AG09309 (cell line): ENCODE data around the gene AATK.

Experiments used
- DNase-seq: peaks from one replicate; pipeline ENCODE4 v3.0.0-alpha.2; 2010; ENCODE audit warnings: low read depth
- H3K4me3 ChIP-seq: 2 replicates; pipeline ENCODE4 v1.5.1; 2011; ENCODE audit warnings: mild to moderate bottlenecking, low read depth, low read length, moderate library complexity; ENCODE audit not compliant: control insufficient read depth
- TF ChIP-seq, protein P1 (sequence below): IDR thresholded peaks from 2 replicates; pipeline ENCODE4 v1.5.1; 2011; ENCODE audit warnings: mild to moderate bottlenecking, low read depth, low read length, inconsistent platforms; ENCODE audit not compliant: insufficient read depth, control insufficient read depth; ENCODE audit errors: missing control alignments

AATK gene

DNA sequence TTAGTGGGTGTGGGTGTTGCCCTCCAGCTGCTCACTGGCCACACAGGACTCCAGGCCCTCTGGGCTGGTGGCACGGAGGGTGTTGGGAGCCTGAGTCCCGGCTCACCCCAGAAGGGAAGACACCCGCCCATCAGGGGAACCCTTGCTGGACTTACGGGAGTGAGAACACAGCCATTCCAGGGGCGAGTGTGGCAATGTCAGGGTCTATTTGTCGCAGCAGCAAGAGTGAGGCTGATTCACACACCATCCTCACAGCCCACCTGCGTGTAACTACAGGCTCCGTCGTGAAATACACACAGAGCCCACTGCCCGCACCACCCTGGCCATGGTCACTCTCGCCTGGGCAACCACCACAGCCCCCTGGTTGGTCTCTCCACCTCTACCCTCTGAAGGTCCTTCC is 17.8 kb upstream of the AATK start:
- DNase-seq = no peak
- no peak overlapping the region for H3K4me3 ChIP-seq
- TF ChIP-seq, protein P1, sequence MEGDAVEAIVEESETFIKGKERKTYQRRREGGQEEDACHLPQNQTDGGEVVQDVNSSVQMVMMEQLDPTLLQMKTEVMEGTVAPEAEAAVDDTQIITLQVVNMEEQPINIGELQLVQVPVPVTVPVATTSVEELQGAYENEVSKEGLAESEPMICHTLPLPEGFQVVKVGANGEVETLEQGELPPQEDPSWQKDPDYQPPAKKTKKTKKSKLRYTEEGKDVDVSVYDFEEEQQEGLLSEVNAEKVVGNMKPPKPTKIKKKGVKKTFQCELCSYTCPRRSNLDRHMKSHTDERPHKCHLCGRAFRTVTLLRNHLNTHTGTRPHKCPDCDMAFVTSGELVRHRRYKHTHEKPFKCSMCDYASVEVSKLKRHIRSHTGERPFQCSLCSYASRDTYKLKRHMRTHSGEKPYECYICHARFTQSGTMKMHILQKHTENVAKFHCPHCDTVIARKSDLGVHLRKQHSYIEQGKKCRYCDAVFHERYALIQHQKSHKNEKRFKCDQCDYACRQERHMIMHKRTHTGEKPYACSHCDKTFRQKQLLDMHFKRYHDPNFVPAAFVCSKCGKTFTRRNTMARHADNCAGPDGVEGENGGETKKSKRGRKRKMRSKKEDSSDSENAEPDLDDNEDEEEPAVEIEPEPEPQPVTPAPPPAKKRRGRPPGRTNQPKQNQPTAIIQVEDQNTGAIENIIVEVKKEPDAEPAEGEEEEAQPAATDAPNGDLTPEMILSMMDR = no peak

DNA sequence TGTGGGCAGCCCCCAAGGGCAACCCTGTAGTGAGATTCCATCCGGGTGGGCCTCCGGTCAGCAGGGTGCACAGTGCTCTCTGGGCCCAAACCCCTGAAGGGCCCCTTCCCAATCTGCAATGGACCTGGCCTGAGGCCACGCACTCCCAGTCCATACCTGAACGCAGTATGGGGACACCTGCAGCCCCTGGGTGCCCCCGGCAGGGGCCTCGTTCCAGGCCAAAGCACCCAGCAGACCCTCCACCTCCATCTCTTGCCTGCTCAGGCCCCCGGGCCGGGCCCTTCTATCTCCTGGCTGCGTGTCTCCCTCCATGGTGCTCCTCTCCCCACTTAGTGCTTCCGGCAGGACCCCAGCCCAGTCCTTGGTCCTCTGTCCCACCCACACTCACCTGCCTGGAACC is 17.3 kb upstream of the AATK start:
- TF ChIP-seq, protein P1 = no peak
- no peak overlapping the region for H3K4me3 ChIP-seq
- DNase-seq = no peak

DNA sequence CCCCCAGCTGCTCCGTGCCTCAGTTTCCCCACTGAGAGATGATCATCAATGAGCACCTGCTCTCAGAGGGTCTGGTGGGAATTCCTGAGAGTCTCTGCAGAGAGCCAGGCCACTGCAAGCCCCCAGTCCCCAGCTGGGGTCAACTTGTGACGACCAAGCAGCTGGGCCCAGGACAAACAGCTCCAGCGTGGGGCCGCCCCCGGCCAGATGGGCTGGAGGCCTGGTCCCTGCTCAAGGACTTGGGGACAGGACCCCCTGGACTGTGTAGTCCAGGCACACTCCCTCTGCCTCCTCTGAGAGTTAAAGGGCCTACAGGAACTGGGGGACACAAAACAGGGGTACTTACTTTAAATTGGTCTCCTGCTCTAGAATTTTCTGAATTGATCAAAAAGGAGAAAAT is 16.6 kb upstream of the AATK start:
- no peak overlapping the region for H3K4me3 ChIP-seq
- TF ChIP-seq, protein P1 = no peak
- DNase-seq = no peak

DNA sequence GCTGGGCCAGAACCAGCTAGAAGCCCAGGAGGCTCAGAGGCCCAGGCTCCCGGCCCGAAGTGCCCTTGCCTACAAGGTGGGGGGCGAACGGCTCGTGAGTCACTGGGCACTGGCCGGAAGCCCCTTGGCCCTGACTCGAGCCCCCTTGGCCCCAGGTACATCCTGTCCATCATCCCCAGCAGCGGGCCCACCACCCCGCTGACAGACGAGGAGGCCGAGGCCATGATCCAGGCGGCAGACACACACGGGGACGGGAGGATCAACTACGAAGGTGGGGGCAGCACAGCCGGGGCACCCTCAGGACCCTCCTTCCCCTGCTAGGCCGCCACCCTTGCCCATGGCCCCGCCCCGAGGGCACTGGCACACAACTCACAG is 15.8 kb upstream of the AATK start:
- no peak for DNase-seq
- H3K4me3 ChIP-seq = no peak overlapping the region
- TF ChIP-seq, protein P1 = no peak

DNA sequence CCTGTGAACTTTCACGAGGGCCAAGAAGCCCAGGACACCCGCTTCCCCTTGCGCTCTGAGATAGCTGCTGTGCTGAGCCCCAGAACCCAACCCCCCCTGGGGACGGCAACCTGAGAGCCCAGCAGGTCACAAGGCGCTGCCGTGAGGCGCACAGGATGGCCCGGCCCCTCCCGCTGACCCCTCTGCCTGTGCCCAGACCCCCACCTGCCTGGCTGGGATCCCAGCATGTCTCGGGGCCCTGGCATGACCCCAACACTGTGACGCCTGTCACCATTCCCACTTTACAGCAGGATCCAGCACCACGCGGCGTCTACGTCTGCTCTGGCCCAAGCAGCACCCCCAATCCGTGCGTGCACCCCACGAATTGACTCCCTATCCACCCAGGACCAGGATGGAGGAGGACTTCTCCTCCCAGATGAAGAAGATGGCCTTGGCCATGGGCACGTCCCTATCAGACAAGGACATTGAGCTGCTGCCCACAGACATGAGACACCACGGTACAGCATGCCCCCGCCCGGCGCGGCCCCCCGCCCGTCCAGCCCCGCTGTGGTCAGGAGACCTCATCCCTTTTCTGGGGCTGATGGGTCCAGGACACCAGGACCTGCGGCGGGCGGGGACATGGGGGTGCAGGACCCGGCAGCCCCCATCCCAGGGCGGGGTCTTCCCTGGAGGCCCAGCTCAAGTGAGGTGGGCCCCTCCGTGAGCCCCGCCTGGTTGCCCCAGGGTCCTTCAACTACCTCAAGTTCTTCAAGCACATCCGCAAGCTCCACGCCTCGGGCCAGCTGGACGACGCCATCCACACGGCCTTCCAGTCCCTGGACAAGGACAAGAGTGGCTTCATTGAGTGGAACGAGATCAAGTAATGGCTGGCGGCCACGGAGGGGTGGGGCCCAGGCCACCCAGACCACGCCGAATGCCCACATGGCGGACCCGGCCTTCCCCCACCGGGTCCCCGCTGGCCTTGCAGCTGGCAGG is 15.1 kb upstream of the AATK start:
- DNase-seq = no peak
- TF ChIP-seq, protein P1 = no peak
- H3K4me3 ChIP-seq = no peak overlapping the region

DNA sequence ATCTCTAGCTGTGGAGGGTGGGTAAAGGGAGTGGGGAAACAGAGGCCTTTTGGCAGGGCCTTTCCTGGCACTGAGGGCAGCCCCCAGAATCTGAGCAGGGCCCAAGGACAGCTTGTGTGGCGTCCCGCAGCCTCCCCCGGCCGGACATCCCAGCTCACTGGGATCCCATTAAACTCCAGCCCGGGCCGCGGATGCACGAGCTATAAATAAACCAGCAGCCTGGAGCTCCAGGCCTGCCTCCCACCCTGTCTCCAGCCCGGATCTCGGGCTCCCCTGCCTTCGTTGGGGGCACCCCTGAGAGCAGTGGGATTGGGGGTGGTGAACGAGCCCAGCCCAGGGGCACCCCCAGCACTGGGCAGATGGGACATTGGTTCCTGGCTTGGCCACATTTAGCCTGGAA is 13.8 kb upstream of the AATK start:
- H3K4me3 ChIP-seq = no peak overlapping the region
- TF ChIP-seq, protein P1 = no peak
- DNase-seq = no peak
